Omental fat pad (tissue), 4 donors: ENCODE measurements around the gene C3orf49. TPM values are rescaled to one million over a fixed set of nuclear protein-coding genes. Genes with fewer than 3 reads are reported as not detected.

ENCODE experiments used
- ATAC-seq: fragments of 150-250 bp; one replicate; pipeline ENCODE4 v1.9.1; 2016; ENCODE audit warnings: mild to moderate bottlenecking, moderate library complexity; ENCODE audit not compliant: low FRiP score
- DNase-seq: peaks from one replicate; pipeline ENCODE4 v3.0.0-alpha.2; 2019; ENCODE audit warnings: low spot score
- total RNA-seq, 4 donors: library from RNA; depleted of rRNA; stranded (reverse); fragments of >200 nt; gene quantifications; one replicate each; pipeline ENCODE4 v1.1.0, GENCODE V29; 2016
- TF ChIP-seq, protein P1 (sequence below), 3 donors: fragments of 450-650 bp; IDR thresholded peaks; one replicate each; pipeline ENCODE4 v1.5.1; 2016 to 2017; ENCODE audit warnings: antibody characterized with exemption in 3 of 3, mild to moderate bottlenecking in 3 of 3, moderate library complexity in 2 of 3

The C3orf49 gene
- total RNA-seq, 4 donors from 2014 or later: not detected

GRCh38 chr3:63818282-63819150 lies 583 bp upstream of the C3orf49 start:
- DNase-seq: peak; percentile 56
- TF ChIP-seq, protein P1, sequence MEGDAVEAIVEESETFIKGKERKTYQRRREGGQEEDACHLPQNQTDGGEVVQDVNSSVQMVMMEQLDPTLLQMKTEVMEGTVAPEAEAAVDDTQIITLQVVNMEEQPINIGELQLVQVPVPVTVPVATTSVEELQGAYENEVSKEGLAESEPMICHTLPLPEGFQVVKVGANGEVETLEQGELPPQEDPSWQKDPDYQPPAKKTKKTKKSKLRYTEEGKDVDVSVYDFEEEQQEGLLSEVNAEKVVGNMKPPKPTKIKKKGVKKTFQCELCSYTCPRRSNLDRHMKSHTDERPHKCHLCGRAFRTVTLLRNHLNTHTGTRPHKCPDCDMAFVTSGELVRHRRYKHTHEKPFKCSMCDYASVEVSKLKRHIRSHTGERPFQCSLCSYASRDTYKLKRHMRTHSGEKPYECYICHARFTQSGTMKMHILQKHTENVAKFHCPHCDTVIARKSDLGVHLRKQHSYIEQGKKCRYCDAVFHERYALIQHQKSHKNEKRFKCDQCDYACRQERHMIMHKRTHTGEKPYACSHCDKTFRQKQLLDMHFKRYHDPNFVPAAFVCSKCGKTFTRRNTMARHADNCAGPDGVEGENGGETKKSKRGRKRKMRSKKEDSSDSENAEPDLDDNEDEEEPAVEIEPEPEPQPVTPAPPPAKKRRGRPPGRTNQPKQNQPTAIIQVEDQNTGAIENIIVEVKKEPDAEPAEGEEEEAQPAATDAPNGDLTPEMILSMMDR (IDR thresholded peaks at IDR 0.05): peak in 2 of 3 donors; percentile 21 to 35
- ATAC-seq: no peak

DNA sequence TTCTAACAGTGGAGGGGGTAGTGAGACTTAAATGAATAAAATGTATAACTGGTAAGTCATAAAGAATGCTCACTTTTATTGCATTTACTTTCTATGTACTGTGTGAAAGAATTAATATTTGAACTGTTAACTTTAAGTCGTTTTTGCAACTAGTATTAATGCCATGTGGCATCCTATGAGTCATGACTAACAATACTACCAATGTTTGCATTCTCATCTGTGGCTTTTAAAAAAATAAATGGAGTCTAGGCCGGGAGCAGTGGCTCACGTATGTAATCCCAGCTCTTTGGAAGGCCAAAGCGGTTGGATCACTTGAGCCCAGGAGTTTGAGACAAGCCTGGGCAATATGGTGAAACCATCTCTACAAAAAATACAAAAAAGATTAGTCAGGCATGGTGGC lies 5.2 kb downstream of the C3orf49 start:
- no peak for ATAC-seq
- TF ChIP-seq, protein P1 (IDR thresholded peaks at IDR 0.05): no peak
- DNase-seq: no peak

GRCh38 chr3:63830526-63830925 lies 11.4 kb downstream of the C3orf49 start:
- ATAC-seq (no peak), DNase-seq (no peak)
- TF ChIP-seq, protein P1 (IDR thresholded peaks at IDR 0.05): no peak

GRCh38 chr3:63832395-63832794 lies 13.3 kb downstream of the C3orf49 start:
- no peak for ATAC-seq
- DNase-seq: no peak
- TF ChIP-seq, protein P1 (IDR thresholded peaks at IDR 0.05): no peak

GRCh38 chr3:63841704-63842103 lies 22.6 kb downstream of the C3orf49 start:
- DNase-seq (no peak), ATAC-seq (no peak)
- TF ChIP-seq, protein P1 (IDR thresholded peaks at IDR 0.05): no peak

DNA sequence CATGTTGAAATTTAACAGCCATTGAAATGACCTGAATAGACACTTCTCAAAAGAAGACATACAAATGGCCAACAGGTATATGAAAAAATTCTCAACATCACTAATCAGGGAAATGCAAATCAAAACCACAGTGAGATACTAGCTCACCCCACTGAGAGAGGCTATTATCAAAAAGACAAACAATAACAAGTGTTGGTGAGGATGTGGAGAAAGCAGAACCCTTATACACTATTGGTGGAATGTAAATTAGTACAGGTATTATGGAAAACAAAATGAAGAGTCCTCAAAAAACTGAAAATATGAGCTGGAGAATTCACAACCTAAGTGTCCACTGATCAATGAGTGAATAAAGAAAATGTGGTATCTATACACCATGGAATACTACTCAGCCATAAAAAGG lies 23.0 kb downstream of the C3orf49 start:
- DNase-seq (no peak), ATAC-seq (no peak)
- TF ChIP-seq, protein P1 (IDR thresholded peaks at IDR 0.05): no peak

DNA sequence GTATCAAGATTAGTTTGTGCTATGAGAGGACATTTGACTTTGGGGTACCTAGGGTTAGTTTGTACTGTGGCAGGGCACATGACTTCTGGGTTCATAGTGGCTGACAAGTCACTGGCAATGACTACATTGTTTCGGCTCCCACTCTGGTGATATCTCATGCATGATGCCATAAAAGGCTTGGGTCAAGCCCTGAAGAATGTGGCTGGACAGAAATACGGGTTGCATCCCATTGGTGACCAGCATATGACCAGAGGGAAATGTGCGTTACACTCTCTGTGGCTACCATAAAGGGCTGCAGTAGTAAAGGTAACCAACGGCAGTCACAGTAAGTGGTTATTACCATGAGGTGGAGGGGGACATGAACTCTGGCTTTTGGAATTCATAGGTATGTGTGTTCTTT lies 26.1 kb downstream of the C3orf49 start:
- ATAC-seq (no peak), DNase-seq (no peak)
- TF ChIP-seq, protein P1 (IDR thresholded peaks at IDR 0.05): no peak
